Fibroblast of the aortic adventitia (primary cell): Measurements from ENCODE around the gene PKM. TPM values are rescaled to one million over a fixed set of nuclear protein-coding genes. Genes with fewer than 3 reads are reported as not detected.
"Not testable (repeated sequence)": the region's sequence is repeated elsewhere in the genome, so short reads cannot be mapped to it uniquely, and the experiment has no call there.

ENCODE experiments used
- DNase-seq: peaks from one replicate; pipeline ENCODE4 v3.0.0-alpha.2; 2010; ENCODE audit warnings: low read depth
- H3K4me3 ChIP-seq: 2 replicates; pipeline ENCODE4 v1.5.1; 2011; ENCODE audit warnings: low read depth, mild to moderate bottlenecking, control low read depth, low read length, moderate library complexity
- total RNA-seq: library from RNA; depleted of rRNA; stranded (reverse); fragments of >200 nt; gene quantifications from 2 replicates; pipeline ENCODE4 v1.2.3, GENCODE V29; 2012; ENCODE audit warnings: low replicate concordance
- TF ChIP-seq, protein P1 (sequence below): IDR thresholded peaks from 2 replicates; pipeline ENCODE4 v1.5.1; 2011; ENCODE audit warnings: mild to moderate bottlenecking, low read length, control low read depth, inconsistent platforms; ENCODE audit not compliant: insufficient read depth

The PKM gene
- total RNA-seq: 1,143 and 1,845 TPM in 2 replicates

DNA sequence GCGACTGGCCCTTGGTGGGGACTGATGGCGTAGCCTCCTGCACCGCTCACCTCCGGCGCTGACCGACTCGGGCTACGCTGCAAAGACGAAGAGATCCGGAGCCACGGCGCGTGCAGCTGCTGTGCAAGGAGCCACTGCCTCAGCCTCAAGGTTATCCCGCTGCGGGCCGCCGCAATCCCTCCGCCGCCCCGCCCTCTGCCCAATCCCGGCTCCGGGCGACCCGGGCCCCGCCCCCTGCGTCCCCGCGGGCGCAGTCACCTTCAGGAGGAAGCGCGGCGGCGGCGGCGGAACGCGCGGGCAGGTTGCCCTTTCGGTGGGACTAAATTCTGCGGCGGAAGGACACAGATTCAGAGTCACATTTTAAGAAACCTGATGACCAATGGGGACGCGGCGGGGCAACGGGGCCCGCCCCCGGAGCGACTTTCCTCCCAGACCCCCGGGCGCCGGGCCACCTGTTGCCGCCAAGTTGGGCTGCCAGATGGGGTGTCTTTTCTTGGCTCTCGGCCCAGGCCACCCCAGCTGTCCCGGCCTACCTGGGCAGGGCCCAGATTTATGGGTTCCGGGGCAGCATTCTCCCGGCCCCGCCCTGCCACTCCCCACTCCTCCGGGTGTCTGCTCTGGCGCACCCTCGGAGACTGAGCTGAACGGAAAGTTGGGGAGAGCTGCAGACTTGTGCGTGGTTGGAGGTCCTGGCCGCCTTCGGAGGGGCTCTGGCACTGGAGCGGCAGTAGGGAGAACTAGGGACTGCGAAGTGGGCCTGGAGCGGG, at the start of gene PKM:
Gene PKM (minus strand): TSS at position 125 of the 767 bp plus-strand sequence. CDS start 12,093 bp downstream, outside the sequence.
- TF ChIP-seq, protein P1, sequence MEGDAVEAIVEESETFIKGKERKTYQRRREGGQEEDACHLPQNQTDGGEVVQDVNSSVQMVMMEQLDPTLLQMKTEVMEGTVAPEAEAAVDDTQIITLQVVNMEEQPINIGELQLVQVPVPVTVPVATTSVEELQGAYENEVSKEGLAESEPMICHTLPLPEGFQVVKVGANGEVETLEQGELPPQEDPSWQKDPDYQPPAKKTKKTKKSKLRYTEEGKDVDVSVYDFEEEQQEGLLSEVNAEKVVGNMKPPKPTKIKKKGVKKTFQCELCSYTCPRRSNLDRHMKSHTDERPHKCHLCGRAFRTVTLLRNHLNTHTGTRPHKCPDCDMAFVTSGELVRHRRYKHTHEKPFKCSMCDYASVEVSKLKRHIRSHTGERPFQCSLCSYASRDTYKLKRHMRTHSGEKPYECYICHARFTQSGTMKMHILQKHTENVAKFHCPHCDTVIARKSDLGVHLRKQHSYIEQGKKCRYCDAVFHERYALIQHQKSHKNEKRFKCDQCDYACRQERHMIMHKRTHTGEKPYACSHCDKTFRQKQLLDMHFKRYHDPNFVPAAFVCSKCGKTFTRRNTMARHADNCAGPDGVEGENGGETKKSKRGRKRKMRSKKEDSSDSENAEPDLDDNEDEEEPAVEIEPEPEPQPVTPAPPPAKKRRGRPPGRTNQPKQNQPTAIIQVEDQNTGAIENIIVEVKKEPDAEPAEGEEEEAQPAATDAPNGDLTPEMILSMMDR: no peak

DNA sequence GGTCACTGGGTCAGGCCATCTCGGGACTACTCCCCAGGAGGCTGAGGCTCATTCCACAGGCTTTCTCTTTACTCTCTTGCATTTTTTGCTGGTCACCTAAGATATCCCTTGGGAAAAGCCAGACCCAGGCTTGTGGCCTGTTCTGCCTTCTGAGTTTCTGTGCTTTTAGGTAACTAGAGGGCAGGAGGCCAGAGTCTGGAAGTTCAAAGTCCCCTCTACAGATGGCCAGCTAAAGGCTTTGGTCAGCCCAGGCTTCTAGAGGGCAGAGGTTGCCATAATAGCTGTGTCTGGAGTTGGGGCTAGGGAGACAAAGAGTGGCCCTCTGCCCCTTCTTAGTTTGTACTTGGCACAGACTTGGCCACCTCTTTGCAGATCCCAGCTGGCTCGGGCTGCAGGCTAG, 49.8 kb upstream of the PKM start:
- DNase-seq: no peak
- TF ChIP-seq, protein P1: no peak

More for the DNA sequence above, at the start of gene PKM:
- DNase-seq: peak; percentile 97
- H3K4me3 ChIP-seq: peak within 1 kb of the TSS; percentile 95

DNA sequence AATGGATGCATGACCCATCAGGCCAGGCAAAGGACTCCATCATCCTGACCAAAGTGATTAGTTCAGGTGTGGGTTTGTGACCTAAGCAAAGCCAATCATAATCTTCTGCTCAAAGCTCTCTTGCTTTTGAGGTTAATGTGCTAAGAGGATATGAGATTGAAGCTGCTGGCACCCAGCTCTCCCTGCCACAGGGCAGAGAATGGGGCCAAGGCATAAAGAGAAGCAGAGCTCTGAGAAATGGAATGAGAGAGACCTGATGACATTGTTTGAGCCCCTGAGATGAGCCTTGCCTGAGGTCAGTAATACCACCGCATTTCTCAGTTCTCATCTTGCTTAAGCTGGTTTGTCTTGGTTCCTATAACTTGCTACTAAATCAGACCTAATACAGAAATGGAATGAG, 47.7 kb upstream of the PKM start:
- no peak for DNase-seq
- TF ChIP-seq, protein P1: no peak
- H3K4me3 ChIP-seq: no peak overlapping the region

More for the DNA sequence above, 49.8 kb upstream of the PKM start:
- H3K4me3 ChIP-seq: no peak overlapping the region

DNA sequence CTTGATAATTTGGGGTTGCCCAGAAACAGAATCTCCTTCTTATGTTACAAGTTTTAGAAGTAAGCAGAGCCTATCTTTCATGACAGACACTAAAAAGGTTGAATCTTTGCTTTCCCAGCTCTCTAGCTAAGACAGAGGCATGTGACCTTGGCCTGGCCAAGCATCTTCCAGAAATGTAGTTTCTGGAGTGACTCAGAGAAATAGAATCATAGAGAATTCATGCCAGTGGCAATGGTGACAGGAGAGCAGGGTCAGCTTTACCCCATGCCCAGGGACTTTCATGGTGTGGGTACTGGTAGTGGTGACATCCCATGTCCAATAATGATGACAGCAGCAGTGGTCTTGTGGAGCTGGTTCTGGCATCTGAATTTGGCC, 45.3 kb upstream of the PKM start:
- DNase-seq: no peak
- TF ChIP-seq, protein P1: no peak
- H3K4me3 ChIP-seq: no peak overlapping the region

DNA sequence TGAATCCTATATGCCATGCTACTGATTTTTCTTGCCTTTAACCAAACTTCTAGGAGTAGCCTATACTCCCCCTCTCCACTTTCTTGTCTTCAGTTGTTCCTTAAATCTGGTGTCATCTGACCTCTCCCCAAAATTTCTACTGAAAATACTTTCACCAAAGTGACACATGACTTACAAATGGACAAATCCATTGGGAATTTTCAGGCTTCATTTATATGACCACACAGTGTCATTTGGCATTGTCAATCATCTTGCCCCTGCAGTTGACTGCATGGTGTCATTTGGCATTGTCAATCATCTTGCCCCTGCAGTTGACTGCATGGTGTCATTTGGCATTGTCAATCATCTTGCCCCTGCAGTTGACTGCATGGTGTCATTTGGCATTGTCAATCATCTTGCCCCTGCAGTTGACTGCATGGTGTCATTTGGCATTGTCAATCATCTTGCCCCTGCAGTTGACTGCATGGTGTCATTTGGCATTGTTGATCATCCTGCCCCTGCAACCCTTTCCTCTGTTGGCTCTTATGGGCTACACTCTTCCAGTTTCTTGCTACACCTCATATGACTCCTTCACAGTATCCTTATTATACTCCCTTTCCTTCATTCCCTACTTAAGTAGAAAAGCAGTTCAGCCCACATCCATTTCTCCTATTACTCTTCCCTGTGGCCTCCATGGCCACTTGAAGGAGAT, 44.8 kb upstream of the PKM start:
- DNase-seq, H3K4me3 ChIP-seq: not testable (repeated sequence)

DNA sequence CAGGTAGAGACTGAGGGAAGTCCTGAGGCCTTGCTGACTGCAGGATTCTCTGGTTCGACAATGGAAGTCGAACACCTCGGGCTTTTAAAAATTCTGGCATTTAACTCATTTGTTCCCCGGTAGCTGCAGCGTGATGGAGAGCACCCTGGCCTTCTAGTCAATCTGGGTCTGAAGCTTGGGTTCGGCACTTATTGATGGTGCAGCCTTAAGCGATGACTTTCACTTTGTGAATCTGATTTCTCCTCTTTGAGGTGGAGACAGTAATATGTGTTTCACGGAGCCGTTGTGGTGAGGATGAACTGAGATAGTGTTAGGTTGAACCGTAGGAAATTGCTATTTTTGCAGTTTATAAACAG, 42.0 kb upstream of the PKM start:
- TF ChIP-seq, protein P1: no peak
- no peak for DNase-seq
- peak overlapping the region; percentile 83 for H3K4me3 ChIP-seq

DNA sequence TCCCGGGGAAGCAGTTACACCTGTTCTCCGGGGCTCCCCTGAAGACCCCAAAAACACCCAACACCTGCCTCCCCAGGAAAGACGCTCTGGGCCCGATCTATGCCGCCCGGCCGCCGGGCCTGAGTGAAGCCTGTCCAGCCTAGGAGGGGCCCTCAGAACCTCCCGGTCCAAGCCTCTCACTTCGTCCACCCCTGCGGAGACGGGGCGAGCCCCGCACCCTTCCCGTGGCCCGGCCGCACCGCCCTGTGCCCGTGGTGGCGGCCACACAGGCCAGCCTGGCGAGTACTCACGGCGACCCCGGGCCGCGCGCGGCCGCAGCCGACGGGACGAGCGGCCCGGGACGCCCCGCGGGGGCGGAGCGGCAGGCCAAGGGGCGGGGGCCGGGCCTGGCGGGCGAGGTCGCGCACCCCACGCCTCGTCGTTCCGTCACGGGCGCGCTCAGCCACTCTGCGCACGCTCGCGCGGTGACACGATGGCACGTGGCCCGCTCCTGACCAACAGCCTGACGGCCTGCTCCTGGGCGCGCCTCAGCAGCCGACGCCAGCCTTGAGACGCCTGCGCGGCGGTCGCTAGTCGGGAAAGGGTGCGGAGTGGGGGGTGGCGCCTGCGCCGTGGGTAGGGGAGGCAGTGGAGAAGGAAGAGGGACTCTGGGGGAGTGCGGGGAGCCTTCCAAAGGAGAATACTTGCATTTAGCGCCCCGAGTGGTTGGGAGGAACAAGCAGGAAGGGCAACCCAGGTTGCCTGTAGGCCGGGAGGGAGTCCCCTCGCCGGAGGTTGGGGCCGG, 41.4 kb upstream of the PKM start, which contains the start of gene PARP6:
Gene PARP6 (minus strand): TSS at position 342 of the 784 bp plus-strand sequence. CDS start 5,077 bp downstream, outside the sequence.
- TF ChIP-seq, protein P1: peak; percentile 69
- peak; percentile 97 for DNase-seq
- H3K4me3 ChIP-seq: peak within 1 kb of the TSS; percentile 83
